ENCODE data around the gene VCP.

Gene VCP

DNA sequence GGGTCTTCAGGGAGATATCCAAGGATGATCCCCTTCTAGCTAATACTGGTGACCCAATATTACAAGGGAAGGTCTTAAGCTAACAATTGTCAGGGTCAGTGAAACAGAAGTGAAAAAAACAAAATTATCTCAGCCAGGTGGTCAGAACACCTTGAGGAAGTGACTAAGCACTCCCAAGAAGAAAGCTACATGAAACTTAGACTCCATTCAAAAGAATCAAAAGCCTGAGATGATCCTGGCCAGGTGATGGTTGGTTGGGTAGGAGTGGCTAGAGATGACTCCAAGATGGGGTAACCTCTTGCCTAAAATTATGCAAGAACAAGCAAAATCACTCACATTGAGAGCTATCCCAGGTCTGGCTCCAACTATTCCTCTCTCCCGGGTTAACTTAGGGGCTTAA is 5.4 kb downstream of the VCP start:
- no peak overlapping the region for H3K4me3 ChIP-seq (replicated peaks in 1 of 2; ENCODE audit: low read depth in 2 of 2, low read length in 2 of 2)
- TF ChIP-seq, protein P1, sequence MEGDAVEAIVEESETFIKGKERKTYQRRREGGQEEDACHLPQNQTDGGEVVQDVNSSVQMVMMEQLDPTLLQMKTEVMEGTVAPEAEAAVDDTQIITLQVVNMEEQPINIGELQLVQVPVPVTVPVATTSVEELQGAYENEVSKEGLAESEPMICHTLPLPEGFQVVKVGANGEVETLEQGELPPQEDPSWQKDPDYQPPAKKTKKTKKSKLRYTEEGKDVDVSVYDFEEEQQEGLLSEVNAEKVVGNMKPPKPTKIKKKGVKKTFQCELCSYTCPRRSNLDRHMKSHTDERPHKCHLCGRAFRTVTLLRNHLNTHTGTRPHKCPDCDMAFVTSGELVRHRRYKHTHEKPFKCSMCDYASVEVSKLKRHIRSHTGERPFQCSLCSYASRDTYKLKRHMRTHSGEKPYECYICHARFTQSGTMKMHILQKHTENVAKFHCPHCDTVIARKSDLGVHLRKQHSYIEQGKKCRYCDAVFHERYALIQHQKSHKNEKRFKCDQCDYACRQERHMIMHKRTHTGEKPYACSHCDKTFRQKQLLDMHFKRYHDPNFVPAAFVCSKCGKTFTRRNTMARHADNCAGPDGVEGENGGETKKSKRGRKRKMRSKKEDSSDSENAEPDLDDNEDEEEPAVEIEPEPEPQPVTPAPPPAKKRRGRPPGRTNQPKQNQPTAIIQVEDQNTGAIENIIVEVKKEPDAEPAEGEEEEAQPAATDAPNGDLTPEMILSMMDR (IDR thresholded peaks at IDR 0.05; ENCODE audit: low read depth, low read length), result no peak
- no peak for DNase-seq (ENCODE audit: low read depth in 2 of 2)

DNA sequence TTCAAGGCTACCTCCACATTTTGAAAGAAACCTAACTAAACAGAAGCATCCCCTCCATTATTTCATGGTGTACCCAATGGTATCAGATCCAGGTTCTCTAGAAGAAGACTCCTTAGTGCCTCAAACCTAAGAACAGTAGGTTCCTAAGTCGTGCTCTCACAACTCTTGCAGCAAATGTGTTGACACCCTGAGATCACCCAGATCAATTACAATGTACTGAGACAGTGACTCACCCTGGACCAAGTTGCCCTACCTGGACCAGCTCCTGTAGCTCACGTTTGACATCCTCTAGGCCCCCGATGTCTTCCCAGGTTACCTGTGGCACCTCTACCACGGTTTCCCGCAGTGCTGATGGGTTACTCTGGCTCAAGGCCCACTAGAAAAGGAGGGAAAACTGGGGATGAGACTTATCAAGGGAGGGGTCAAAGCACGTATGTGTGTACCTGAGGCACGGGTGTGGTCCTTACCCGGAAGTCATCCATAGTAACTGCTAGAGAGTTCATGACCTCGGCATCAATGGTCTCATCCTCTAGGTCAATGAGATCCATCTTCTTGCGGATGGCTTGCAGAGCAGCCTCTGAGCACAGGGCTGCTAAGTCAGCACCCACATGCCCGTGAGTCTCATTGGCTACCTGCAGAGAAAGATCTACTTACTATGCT is 11.7 kb downstream of the VCP start:
- H3K4me3 ChIP-seq (replicated peaks in 1 of 2; ENCODE audit: low read depth in 2 of 2, low read length in 2 of 2), result no peak overlapping the region
- no peak for DNase-seq (ENCODE audit: low read depth in 2 of 2)
- TF ChIP-seq, protein P1 (IDR thresholded peaks at IDR 0.05; ENCODE audit: low read depth, low read length), result no peak

- no peak overlapping the region for H3K4me3 ChIP-seq (replicated peaks in 1 of 2; ENCODE audit: low read depth in 2 of 2, low read length in 2 of 2)
- no peak for DNase-seq (ENCODE audit: low read depth in 2 of 2)
- TF ChIP-seq, protein P1 (IDR thresholded peaks at IDR 0.05; ENCODE audit: low read depth, low read length), result no peak
Observed at GRCh38 chr9:35059438-35059837, 13.0 kb downstream of the VCP start.

- TF ChIP-seq, protein P1 (IDR thresholded peaks at IDR 0.05; ENCODE audit: low read depth, low read length), result no peak
- H3K4me3 ChIP-seq (replicated peaks in 1 of 2; ENCODE audit: low read depth in 2 of 2, low read length in 2 of 2), result no peak overlapping the region
- DNase-seq (ENCODE audit: low read depth in 2 of 2), result no peak
Observed at GRCh38 chr9:35057271-35057620, 15.2 kb downstream of the VCP start.

DNA sequence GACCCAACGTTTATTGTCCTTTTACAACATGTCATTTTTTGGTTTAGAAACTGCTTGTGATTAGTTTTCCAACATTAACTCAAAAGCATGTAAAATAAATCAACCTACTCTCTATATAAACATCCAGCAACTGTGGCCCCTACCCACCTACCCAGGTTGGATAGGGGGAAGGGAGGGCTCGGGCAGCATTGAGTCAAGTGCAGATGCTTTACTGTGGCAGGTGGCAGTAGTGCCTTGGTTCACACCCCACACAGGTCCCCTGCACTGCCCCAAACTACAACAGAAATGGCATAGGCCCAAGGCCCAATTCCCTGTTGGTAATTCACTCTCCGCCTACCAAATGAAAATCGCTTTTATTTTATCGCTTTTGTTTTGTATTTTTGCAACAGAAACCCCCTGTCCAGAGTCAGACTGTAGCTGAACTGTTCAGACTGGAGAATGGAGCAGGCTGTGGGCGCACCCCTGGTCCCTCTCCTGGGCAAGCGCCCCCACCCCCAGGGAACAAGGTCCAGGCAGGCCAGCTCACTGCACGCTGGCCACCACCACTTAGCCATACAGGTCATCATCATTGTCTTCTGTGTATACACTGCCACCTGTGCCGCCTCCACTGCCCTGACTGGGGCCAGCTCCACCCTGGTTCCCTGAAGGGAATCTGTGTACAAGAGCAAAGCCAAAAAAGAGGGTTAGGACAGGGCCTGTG is 15.7 kb downstream of the VCP start:
- DNase-seq (ENCODE audit: low read depth in 2 of 2), result no peak
- TF ChIP-seq, protein P1 (IDR thresholded peaks at IDR 0.05; ENCODE audit: low read depth, low read length), result no peak
- H3K4me3 ChIP-seq (replicated peaks in 1 of 2; ENCODE audit: low read depth in 2 of 2, low read length in 2 of 2), result no peak overlapping the region

GRCh38 chr9:35054871-35055644 is 17.4 kb downstream of the VCP start:
- no peak for DNase-seq (ENCODE audit: low read depth in 2 of 2)
- TF ChIP-seq, protein P1 (IDR thresholded peaks at IDR 0.05; ENCODE audit: low read depth, low read length), result no peak
- no peak overlapping the region for H3K4me3 ChIP-seq (replicated peaks in 1 of 2; ENCODE audit: low read depth in 2 of 2, low read length in 2 of 2)

Measured in cardiac fibroblast (primary cell).